Measurements from ENCODE around the gene TMEM134.

The TMEM134 gene

GRCh38 chr11:67420646-67421429, 48.2 kb downstream of the TMEM134 start:
- peak; percentile 88 for DNase-seq

DNA sequence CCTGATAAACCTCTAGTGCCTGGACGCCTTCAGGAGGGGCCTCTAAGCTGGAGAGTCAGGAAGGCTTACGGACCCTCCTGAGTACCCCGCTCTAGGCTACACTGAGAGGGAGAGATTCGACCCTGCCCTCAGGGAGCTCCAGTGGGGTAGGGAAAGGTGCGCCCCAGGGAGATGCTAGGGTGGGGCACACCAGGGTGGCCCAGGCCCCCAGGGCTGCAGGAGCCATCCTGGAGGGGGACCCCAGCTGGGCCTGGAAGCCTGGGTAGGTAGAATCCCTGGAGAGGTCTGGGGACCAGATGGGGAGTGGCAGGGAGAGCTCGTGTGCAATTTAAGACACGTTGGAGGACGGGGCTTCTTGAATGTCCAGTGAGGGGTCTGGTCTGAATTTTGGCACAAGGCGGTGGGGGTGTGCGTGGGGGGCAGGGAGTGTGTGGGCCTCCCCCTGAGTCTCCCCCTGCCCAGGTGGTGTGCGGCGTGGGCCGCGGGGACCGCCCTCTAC, 48.9 kb downstream of the TMEM134 start:
- DNase-seq, result no peak

- DNase-seq, result no peak
Measured at GRCh38 chr11:67419325-67420049, 49.6 kb downstream of the TMEM134 start.

GRCh38 chr11:67418476-67419281, 50.4 kb downstream of the TMEM134 start:
- no peak for DNase-seq

DNA sequence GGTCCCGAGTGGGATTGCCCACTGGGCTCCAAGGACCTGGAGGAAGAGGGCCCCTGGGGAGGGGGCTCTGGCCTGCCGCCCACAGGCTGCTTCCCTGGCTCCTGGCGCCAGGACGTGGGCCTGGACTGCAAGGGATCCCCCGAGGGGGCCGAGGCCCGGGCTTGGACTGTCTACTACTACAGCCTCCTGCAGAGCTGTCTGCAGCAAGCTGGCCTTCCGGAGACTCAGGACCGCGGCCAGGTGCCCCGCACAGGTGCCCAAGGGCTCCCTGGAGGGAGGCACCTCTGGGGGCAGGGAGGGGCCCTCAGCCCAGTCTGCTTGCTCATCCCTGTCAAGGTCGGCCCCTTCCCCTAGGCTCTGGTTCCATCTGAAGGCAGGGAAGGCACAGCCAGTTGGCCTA, 51.6 kb downstream of the TMEM134 start:
- no peak for DNase-seq

- no peak for DNase-seq
Measured at GRCh38 chr11:67416416-67417335, 52.4 kb downstream of the TMEM134 start.

GRCh38 chr11:67415501-67416304, 53.3 kb downstream of the TMEM134 start, which contains the start of gene CARNS1:
Gene CARNS1 (plus strand): TSS chr11:67415678. CDS start chr11:67416200, 522 bp downstream.
- no peak for DNase-seq

DNA sequence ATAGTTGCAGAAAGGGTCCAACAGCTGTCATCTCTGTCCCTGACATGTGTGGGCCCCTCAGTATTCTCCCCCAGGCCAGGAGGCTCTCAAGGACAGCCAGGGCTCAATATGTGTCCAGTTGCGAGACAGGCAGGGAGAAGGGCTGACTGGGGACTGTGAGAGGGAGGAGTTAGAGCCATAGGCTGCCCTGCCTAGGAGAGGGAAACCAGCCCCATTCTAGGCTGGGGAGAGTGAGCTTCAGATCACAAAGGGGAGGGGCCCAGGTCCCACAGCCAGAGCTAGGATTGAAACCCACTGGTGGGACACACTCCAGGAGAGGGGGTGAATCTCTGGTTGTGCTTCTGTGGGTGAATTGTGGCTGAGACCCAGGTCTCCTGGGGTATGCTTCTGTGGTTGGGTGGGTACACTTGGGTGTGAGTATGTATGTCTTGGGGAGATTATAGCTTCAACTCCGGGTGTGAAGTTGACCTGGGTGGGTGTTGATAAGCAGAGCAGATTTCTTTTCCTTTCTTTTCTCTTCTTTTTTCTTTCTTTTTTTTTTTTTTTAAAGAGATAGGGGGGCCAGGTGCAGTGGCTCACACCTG, 55.7 kb downstream of the TMEM134 start:
- no peak for DNase-seq

GRCh38 chr11:67412495-67413179, 56.4 kb downstream of the TMEM134 start:
- no peak for DNase-seq

DNA sequence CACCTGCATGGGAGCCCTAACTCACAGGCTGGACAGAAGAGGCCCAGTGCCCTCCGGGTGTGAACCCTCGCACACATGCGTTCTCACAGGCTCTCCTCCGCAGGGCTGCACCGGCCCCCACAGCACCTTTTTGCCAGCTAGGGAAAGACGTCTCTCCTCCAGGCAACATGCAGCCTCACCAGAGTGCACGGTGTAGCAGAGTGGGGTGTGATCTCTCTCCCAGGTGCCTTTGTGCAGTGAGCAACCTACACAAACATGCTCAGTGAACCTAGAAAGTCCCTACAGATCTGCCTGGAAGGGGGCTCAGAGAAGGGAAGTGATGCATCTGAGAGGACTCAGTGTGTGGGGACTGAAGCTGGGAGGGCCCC, 57.3 kb downstream of the TMEM134 start:
- DNase-seq, result no peak

All from NCI-H2107 (cell line).